Measurements from ENCODE around the gene KDM6A.
"Not testable (repeated sequence)": the region's sequence is repeated elsewhere in the genome, so short reads cannot be mapped to it uniquely, and the experiment has no call there.

The KDM6A gene

GRCh38 chrX:44872821-44873414, at the start of gene KDM6A:
KDM6A (plus strand) TSS chrX:44873188; CDS start chrX:44873552, 364 bp downstream.
- H4K20me1 ChIP-seq (ENCODE audit: insufficient read depth, low read length) = no peaks in the 10 kb centered on the region
- H3K9ac ChIP-seq (ENCODE audit: low read length) = peak within 1 kb of the TSS; percentile 91
- H2AFZ ChIP-seq (ENCODE audit: low read length) = no peak within 1 kb of the TSS
- H3K79me2 ChIP-seq (ENCODE audit: insufficient read depth, low read length) = peaks cover 47% of the 10 kb centered on the region
- no peaks in the 10 kb centered on the region for H3K9me2 ChIP-seq (ENCODE audit: low read depth, low read length)
- no peaks in the 10 kb centered on the region for H3F3A ChIP-seq (ENCODE audit: insufficient read depth, low read length)
- no peak for TF ChIP-seq EZH2 (IDR thresholded peaks at IDR 0.05; ENCODE audit: borderline replicate concordance, low read length)
- TF ChIP-seq CTCF (IDR thresholded peaks at IDR 0.05; ENCODE audit: low read length) = no peak
- H3K36me3 ChIP-seq (ENCODE audit: insufficient read depth, low read length) = peaks cover 13% of the 10 kb centered on the region
- H3K4me3 ChIP-seq (ENCODE audit: low read depth, low read length, poor library complexity, severe bottlenecking) = peak within 1 kb of the TSS; percentile 89
- peak within 1 kb of the TSS; percentile 81 for H3K27ac ChIP-seq (ENCODE audit: low read depth, low read length, poor library complexity, severe bottlenecking)
- H3K27me3 ChIP-seq (ENCODE audit: insufficient read depth, low read length) = no peaks in the 10 kb centered on the region
- peak within 1 kb of the TSS; percentile 89 for H3K4me2 ChIP-seq (ENCODE audit: low read length)
- peaks cover 18% of the 10 kb centered on the region for H3K4me1 ChIP-seq (ENCODE audit: insufficient read depth, low read length, severe bottlenecking)
- H3K9me3 ChIP-seq (ENCODE audit: low read length) = no peaks in the 10 kb centered on the region

GRCh38 chrX:44823193-44823592, 49.8 kb upstream of the KDM6A start:
- not testable (repeated sequence) for H2AFZ ChIP-seq (ENCODE audit: low read length); H4K20me1 ChIP-seq (ENCODE audit: insufficient read depth, low read length); H3K9ac ChIP-seq (ENCODE audit: low read length); H3K9me2 ChIP-seq (ENCODE audit: low read depth, low read length); H3K27me3 ChIP-seq (ENCODE audit: insufficient read depth, low read length); H3K4me1 ChIP-seq (ENCODE audit: insufficient read depth, low read length, severe bottlenecking); H3K36me3 ChIP-seq (ENCODE audit: insufficient read depth, low read length); H3K4me3 ChIP-seq (ENCODE audit: low read depth, low read length, poor library complexity, severe bottlenecking); H3K4me2 ChIP-seq (ENCODE audit: low read length); H3K79me2 ChIP-seq (ENCODE audit: insufficient read depth, low read length); H3K27ac ChIP-seq (ENCODE audit: low read depth, low read length, poor library complexity, severe bottlenecking); H3K9me3 ChIP-seq (ENCODE audit: low read length); H3F3A ChIP-seq (ENCODE audit: insufficient read depth, low read length)

GRCh38 chrX:44828008-44828605, 44.9 kb upstream of the KDM6A start:
- no peak overlapping the region for H3K9ac ChIP-seq (ENCODE audit: low read length)
- H3K27ac ChIP-seq (ENCODE audit: low read depth, low read length, poor library complexity, severe bottlenecking) = no peak overlapping the region
- no peak overlapping the region for H3K4me3 ChIP-seq (ENCODE audit: low read depth, low read length, poor library complexity, severe bottlenecking)
- no peaks in the 10 kb centered on the region for H3K9me2 ChIP-seq (ENCODE audit: low read depth, low read length)
- TF ChIP-seq CTCF (IDR thresholded peaks at IDR 0.05; ENCODE audit: low read length) (no peak), EZH2 (IDR thresholded peaks at IDR 0.05; ENCODE audit: borderline replicate concordance, low read length) (no peak)
- H3K79me2 ChIP-seq (ENCODE audit: insufficient read depth, low read length) = no peaks in the 10 kb centered on the region
- H3K27me3 ChIP-seq (ENCODE audit: insufficient read depth, low read length) = no peaks in the 10 kb centered on the region
- H3K36me3 ChIP-seq (ENCODE audit: insufficient read depth, low read length) = no peaks in the 10 kb centered on the region
- H3K4me2 ChIP-seq (ENCODE audit: low read length) = no peak overlapping the region
- no peaks in the 10 kb centered on the region for H3K4me1 ChIP-seq (ENCODE audit: insufficient read depth, low read length, severe bottlenecking)
- no peak overlapping the region for H2AFZ ChIP-seq (ENCODE audit: low read length)
- H3F3A ChIP-seq (ENCODE audit: insufficient read depth, low read length) = no peaks in the 10 kb centered on the region
- no peaks in the 10 kb centered on the region for H3K9me3 ChIP-seq (ENCODE audit: low read length)
- H4K20me1 ChIP-seq (ENCODE audit: insufficient read depth, low read length) = no peaks in the 10 kb centered on the region

GRCh38 chrX:44829832-44830231, 43.2 kb upstream of the KDM6A start:
- Histone ChIP-seq H3K79me2 (ENCODE audit: insufficient read depth, low read length) (no peaks in the 10 kb centered on the region), H2AFZ (ENCODE audit: low read length) (no peak overlapping the region), H4K20me1 (ENCODE audit: insufficient read depth, low read length) (no peaks in the 10 kb centered on the region), H3K27ac (ENCODE audit: low read depth, low read length, poor library complexity, severe bottlenecking) (no peak overlapping the region), H3K9ac (ENCODE audit: low read length) (no peak overlapping the region), H3K4me2 (ENCODE audit: low read length) (no peak overlapping the region), H3K27me3 (ENCODE audit: insufficient read depth, low read length) (no peaks in the 10 kb centered on the region), H3K4me3 (ENCODE audit: low read depth, low read length, poor library complexity, severe bottlenecking) (no peak overlapping the region), H3K4me1 (ENCODE audit: insufficient read depth, low read length, severe bottlenecking) (no peaks in the 10 kb centered on the region), H3F3A (ENCODE audit: insufficient read depth, low read length) (no peaks in the 10 kb centered on the region), H3K9me2 (ENCODE audit: low read depth, low read length) (no peaks in the 10 kb centered on the region), H3K36me3 (ENCODE audit: insufficient read depth, low read length) (no peaks in the 10 kb centered on the region), H3K9me3 (ENCODE audit: low read length) (no peaks in the 10 kb centered on the region)
- TF ChIP-seq EZH2 (IDR thresholded peaks at IDR 0.05; ENCODE audit: borderline replicate concordance, low read length) (no peak), CTCF (IDR thresholded peaks at IDR 0.05; ENCODE audit: low read length) (no peak)
